Colonic mucosa (tissue), 4 donors: Measurements from ENCODE around the gene RNLS. TPM values are rescaled to one million over a fixed set of nuclear protein-coding genes. Genes with fewer than 3 reads are reported as not detected.
A peak's percentile ranks its signal among the peaks of the same experiment; 100 is the strongest.

Source experiments
- DNase-seq: peaks from one replicate; pipeline ENCODE4 v3.0.0-alpha.2; 2020
- H3K27ac ChIP-seq: fragments of 200-600 bp; one replicate; pipeline ENCODE4 v1.8.0; 2021
- H3K27me3 ChIP-seq: fragments of 200-600 bp; one replicate; pipeline ENCODE4 v1.8.0; 2021
- H3K36me3 ChIP-seq: fragments of 200-600 bp; one replicate; pipeline ENCODE4 v1.8.0; 2021
- H3K4me1 ChIP-seq: fragments of 200-600 bp; one replicate; pipeline ENCODE4 v1.8.0; 2021; ENCODE audit warnings: mild to moderate bottlenecking
- H3K4me3 ChIP-seq: fragments of 200-600 bp; one replicate; pipeline ENCODE4 v1.8.0; 2021
- H3K9ac ChIP-seq, 2 donors: one replicate each; pipeline ENCODE4 v1.7.0; 2013; ENCODE audit warnings: control low read depth in 2 of 2, low read depth in 2 of 2, low read length in 2 of 2
- H3K9me3 ChIP-seq: fragments of 200-600 bp; one replicate; pipeline ENCODE4 v1.8.0; 2021
- intact Hi-C: fragments of 100-400 bp; cut with DNase I; formaldehyde crosslinking; loops from one replicate; pipeline ENCODE4 v1.14.1; 2022
- total RNA-seq, 2 donors: library from RNA; stranded (reverse); fragmentation: NEBNext Ultra II Directional in 1 of 2; extraction: Animal tissue kit (Norgen Biotek cat#: 25700) in 1 of 2; gene quantifications; one replicate each; pipeline ENCODE4 v1.2.1, GENCODE V29; 2021
- TF ChIP-seq, protein P1 (sequence below): fragments of 200-600 bp; IDR thresholded peaks from one replicate; pipeline ENCODE4 v1.8.0; 2022; ENCODE audit warnings: antibody characterized with exemption, mild to moderate bottlenecking
- donor health status: healthy.
- donor health status: DM: no; HTN: no; CAD: no.
- donor health status: DM: no; HTN: no; CAD: no.

Gene RNLS
- total RNA-seq, 2 donors from 2014 or later: 13.0 to 19.1 TPM

DNA sequence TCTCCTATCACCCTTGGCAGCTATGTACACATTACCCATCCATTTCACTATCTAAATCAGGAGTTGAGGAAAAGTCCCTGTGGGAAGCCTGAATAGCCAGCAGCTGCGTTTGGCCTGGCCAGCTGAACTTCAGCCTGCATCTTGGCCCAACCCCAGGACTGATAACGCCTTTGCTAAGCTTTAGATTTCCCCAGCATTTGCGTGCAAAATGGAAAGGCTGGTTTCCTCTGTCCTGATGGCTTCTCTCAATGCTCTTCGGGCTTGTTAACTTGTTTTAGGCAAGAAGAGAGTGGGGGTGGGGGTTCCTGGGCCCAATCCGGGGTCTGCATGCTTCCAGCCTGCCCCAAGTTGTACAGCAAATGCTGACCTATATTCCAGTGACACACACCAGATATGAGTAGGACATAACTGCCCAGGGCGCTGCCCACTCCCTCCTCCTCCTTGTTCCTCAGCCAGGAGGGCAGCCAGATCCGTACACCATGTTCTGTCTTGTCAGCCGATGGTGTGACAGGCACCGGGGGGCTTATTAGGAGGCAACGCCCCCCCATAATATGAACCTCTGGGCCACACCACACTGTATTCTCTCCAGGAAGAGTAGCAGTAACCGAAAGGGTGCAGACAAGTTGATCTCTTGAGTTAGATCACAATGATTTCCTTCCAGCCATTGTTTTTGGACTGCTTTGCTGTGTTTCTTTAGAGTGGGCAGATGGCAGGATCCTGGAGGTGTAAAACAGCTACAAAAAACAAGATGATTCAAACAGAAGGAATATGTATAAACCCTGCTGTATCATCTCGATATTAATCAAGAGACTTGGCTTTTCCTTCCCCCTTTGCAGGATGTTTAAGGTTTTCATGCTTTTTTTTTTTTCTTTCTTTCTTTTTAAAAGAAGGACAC, 339.0 kb downstream of the RNLS start:
- Histone ChIP-seq H3K4me3 (no peak overlapping the region), H3K9ac (peak overlapping the region in 1 of 2 donors; percentile 6), H3K27me3 (no peaks in the 10 kb centered on the region), H3K27ac (peak overlapping the region; percentile 60), H3K4me1 (no peaks in the 10 kb centered on the region), H3K36me3 (no peaks in the 10 kb centered on the region), H3K9me3 (no peaks in the 10 kb centered on the region)
- peak; percentile 74 for DNase-seq
- TF ChIP-seq, protein P1, sequence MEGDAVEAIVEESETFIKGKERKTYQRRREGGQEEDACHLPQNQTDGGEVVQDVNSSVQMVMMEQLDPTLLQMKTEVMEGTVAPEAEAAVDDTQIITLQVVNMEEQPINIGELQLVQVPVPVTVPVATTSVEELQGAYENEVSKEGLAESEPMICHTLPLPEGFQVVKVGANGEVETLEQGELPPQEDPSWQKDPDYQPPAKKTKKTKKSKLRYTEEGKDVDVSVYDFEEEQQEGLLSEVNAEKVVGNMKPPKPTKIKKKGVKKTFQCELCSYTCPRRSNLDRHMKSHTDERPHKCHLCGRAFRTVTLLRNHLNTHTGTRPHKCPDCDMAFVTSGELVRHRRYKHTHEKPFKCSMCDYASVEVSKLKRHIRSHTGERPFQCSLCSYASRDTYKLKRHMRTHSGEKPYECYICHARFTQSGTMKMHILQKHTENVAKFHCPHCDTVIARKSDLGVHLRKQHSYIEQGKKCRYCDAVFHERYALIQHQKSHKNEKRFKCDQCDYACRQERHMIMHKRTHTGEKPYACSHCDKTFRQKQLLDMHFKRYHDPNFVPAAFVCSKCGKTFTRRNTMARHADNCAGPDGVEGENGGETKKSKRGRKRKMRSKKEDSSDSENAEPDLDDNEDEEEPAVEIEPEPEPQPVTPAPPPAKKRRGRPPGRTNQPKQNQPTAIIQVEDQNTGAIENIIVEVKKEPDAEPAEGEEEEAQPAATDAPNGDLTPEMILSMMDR: no peak
- intact Hi-C loops: no loop called here

DNA sequence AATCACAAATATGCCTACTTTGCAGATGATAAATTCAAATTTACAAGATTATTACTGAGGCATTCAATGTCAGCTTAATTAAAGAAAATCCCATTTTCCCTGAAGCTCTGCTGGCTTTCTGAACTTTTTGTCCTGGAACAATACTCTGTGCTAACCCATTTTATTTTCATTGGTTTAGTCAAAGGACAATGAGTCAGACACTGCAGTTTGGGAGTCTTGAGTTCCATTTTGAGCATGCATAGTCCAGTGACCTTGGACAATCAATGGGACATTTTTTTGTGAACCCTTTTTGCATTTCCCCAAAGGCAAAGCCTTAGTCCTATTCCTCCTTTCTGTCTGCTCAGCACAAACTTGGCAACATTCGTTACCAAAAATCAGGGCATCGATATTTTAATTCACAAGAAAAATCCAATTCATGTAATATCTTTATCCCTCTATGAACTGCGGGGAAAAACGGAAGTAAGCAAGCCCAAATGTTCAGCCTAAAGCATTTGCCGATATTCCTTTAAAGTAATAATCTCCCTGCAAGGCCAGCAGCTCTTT, 339.8 kb downstream of the RNLS start:
- no peak overlapping the region for H3K9ac ChIP-seq
- no peaks in the 10 kb centered on the region for H3K27me3 ChIP-seq
- no peak for DNase-seq
- no peaks in the 10 kb centered on the region for H3K9me3 ChIP-seq
- no peaks in the 10 kb centered on the region for H3K36me3 ChIP-seq
- TF ChIP-seq, protein P1: no peak
- no peak overlapping the region for H3K4me3 ChIP-seq
- peak overlapping the region; percentile 60 for H3K27ac ChIP-seq
- intact Hi-C loops: no loop called here
- H3K4me1 ChIP-seq: no peaks in the 10 kb centered on the region

DNA sequence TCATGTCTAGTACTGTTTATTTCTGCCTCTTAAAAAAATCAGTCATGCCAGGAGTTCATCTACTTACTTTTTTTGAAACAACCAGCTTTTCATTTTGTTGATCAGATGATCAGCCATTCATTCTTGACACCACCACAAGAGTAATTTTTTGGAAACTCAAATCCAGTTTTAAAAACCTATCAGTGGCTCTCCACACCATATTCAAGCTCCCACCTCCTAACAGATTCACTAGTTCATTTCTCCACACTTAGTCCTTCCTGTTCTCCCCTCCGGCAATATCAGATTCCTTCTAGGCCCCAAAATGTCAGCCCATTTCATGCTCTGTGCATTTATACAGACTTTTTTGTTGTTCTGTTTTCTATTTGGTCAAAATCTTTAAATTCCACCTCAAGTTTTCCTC, 341.6 kb downstream of the RNLS start:
- Histone ChIP-seq H3K27ac (no peak overlapping the region), H3K4me3 (no peak overlapping the region), H3K36me3 (no peaks in the 10 kb centered on the region), H3K9me3 (no peaks in the 10 kb centered on the region), H3K4me1 (no peaks in the 10 kb centered on the region), H3K27me3 (no peaks in the 10 kb centered on the region), H3K9ac (no peak overlapping the region)
- TF ChIP-seq, protein P1: no peak
- DNase-seq: no peak
- intact Hi-C loops: no loop called here

DNA sequence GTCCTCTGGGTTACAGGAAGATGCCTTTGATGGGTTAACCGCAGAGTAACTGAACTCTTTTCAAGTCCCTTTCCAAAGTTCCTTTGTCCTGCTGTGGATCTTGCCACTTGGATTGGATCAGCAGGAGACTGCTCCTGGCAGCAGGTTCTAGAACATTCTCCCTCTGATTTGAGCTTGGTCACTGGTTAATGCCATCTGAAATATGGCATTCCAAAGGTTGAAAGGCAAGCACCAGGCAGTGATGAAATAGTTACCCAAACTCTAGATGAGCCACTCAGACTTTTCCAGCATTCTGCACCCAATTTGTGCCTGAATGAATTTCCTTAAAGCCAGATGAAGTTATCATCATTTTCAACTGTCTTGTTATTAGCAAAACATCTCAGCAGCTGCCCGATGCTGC, 343.9 kb downstream of the RNLS start:
- no peaks in the 10 kb centered on the region for H3K36me3 ChIP-seq
- no peaks in the 10 kb centered on the region for H3K9me3 ChIP-seq
- intact Hi-C loops: loop anchor here (5.0 kb wide), 1 partner anchor 148 kb away; no protein-coding TSS in a partner anchor
- no peaks in the 10 kb centered on the region for H3K4me1 ChIP-seq
- H3K9ac ChIP-seq: no peak overlapping the region
- H3K27me3 ChIP-seq: no peaks in the 10 kb centered on the region
- DNase-seq: no peak
- H3K4me3 ChIP-seq: no peak overlapping the region
- TF ChIP-seq, protein P1: no peak
- H3K27ac ChIP-seq: no peak overlapping the region

DNA sequence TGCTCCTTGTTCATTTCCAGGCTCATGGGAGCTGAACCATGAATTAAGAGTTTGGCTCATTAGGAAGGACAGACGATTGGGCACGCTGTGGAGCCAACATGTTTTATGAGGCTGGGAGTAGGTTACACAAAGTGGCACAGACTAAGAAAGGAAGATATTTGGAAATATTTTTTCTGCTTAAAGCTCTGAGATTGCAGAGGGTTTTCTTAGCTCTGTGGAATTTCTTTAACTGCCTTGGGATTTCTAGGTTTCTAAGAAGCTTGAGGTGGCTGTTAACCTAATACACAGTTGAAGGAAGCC, 344.6 kb downstream of the RNLS start:
- H3K9ac ChIP-seq: no peak overlapping the region
- no peak for DNase-seq
- H3K36me3 ChIP-seq: no peaks in the 10 kb centered on the region
- H3K4me3 ChIP-seq: no peak overlapping the region
- TF ChIP-seq, protein P1: no peak
- no peaks in the 10 kb centered on the region for H3K27me3 ChIP-seq
- no peaks in the 10 kb centered on the region for H3K9me3 ChIP-seq
- intact Hi-C loops: loop anchor here (5.0 kb wide), 1 partner anchor 149 kb away; no protein-coding TSS in a partner anchor
- H3K4me1 ChIP-seq: no peaks in the 10 kb centered on the region
- no peak overlapping the region for H3K27ac ChIP-seq
